SK-MEL-5 (cell line): ENCODE measurements around the gene CORO2B. TPM values are rescaled to one million over a fixed set of nuclear protein-coding genes. Genes with fewer than 3 reads are reported as not detected.

Source experiments
- DNase-seq: peaks from one replicate; pipeline ENCODE4 v3.0.0-alpha.2; 2016; ENCODE audit warnings: low read depth, low spot score
- in situ Hi-C: cut with HindIII; loops from 2 replicates; pipeline ENCODE4 v1.10.0; 2016; ENCODE audit warnings: low sequenced_read_pairs, high pct_unique_total_duplicates, low pct_unique_long_range_greater_than_20kb
- total RNA-seq: library from RNA; depleted of rRNA; stranded (reverse); fragments of >200 nt; shearing (Covaris generic); gene quantifications from 2 replicates; pipeline ENCODE4 v1.2.3, GENCODE V29; 2014

Gene CORO2B
- total RNA-seq, 1 experiment from 2014 or later = 0.13 TPM

DNA sequence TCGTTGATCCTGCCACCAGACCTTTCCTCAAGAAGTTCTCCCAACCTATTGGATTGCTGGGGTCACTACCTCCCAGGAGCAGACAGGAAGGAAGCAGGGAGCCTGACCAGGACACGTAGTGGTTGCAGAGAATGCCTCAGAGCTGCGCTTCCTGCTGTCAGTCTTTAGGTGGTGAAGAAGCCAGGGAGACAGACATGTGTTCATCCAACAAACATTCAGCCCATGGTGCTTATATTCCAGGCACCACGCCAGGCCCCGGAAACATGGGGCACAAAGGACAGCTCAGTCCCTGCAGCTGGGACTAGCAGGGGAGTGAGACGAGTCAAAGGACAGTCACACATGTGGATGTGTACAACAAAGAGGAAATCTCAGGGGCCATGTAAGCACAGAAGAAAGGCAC, 26.0 kb upstream of the CORO2B start:
- in situ Hi-C loops = no loop called here
- no peak for DNase-seq

DNA sequence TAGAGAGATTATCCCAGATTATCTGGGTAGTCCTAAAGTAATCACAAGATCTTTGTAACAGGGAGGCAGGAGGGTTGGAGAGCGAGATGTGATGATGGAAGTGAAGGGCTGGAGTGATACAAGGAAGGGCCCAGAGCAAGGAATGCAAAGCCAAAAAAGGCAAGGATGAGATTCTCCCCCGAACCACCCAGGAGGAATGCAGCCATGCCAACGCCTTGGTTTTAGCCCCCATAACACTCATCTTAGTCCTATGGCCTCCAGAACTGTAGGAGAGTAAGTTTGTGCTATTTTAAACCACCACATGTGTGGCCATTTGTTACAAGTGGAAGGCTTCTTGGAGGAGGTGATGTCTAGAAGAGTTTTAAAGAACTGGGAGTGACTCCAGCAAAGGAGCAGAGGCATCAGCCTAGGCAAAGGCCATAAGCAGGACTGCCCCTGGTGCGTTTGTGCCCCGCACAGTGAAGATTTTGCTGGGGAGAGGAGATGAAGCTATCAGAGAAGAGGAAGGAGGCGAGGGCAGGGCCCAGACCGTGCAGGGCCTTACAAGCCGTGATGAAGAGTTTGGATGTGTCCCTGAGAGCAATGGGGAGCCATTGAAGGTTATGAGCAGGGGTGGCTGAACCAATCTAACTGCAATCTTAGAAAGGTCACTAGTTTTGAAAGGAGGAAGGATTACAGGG, 25.3 kb upstream of the CORO2B start:
- in situ Hi-C loops = no loop called here
- no peak for DNase-seq

- in situ Hi-C loops = no loop called here
- DNase-seq = peak; percentile 77
These were observed 24.6 kb upstream of the CORO2B start for GRCh38 chr15:68553994-68554720.

- DNase-seq = no peak
- in situ Hi-C loops = no loop called here
These were observed 23.8 kb upstream of the CORO2B start for GRCh38 chr15:68554721-68555678.

DNA sequence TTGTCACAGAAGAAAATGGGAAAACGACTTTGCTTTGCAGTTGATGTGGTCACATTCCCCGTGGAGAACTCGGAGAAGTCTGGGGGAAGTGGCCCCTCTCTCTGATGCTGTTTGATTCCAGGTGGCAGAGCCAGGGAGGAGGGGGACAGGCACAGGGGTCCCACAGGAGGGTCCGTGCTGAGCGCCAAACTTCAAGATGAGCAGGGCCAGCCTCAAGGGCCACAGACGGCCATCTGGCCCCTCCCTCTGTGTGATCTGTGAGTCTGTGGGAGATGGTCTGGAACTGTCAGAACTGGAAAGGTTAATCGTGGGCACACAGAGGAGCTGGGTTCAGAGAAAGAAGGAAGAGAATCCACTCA, 23.1 kb upstream of the CORO2B start:
- in situ Hi-C loops = no loop called here

DNA sequence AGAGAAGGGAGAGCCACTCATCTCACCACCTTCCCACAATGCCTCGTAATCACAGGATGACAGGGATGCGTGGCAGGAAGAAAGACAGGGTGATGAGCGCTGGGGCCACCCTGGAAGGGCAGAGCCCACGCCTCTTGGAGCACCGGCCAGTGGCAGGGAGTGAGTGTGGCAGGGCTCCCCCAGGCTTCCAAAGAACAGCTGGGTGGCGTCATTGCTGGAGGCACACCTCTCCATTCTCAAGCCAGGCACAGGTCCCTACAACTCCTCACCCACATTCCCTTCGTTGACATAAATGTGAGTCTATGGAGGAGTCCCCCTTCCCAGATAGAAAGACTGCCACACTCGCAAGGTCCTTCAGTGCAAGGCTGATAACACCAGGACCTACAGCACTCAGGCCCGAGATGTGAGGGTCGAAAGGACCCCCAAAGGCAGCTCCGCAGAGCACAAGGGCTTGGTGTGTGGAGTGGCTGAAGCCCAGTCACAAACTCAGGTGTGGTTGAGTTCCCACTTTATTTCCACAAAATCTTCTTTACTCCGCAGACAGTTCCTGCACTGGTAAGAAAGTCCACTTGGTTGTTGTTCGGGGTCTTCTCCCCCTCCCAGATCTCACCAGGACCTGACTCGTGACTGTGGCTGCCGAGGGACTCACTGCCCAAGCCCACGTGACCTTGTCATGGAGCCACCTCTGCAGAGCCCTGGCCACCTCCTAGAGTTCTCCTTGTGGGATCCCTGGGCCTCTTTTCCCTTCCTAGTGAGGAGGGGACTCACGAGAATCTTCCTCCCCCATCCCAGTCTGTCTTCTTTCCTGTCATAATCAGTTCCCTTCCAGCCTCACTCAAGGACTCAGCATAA, 22.4 kb upstream of the CORO2B start:
- in situ Hi-C loops = no loop called here
- no peak for DNase-seq

More for the DNA sequence above, 23.1 kb upstream of the CORO2B start:
- no peak for DNase-seq

- in situ Hi-C loops = no loop called here
- DNase-seq = no peak
These were observed 21.1 kb upstream of the CORO2B start for GRCh38 chr15:68557469-68558317.

DNA sequence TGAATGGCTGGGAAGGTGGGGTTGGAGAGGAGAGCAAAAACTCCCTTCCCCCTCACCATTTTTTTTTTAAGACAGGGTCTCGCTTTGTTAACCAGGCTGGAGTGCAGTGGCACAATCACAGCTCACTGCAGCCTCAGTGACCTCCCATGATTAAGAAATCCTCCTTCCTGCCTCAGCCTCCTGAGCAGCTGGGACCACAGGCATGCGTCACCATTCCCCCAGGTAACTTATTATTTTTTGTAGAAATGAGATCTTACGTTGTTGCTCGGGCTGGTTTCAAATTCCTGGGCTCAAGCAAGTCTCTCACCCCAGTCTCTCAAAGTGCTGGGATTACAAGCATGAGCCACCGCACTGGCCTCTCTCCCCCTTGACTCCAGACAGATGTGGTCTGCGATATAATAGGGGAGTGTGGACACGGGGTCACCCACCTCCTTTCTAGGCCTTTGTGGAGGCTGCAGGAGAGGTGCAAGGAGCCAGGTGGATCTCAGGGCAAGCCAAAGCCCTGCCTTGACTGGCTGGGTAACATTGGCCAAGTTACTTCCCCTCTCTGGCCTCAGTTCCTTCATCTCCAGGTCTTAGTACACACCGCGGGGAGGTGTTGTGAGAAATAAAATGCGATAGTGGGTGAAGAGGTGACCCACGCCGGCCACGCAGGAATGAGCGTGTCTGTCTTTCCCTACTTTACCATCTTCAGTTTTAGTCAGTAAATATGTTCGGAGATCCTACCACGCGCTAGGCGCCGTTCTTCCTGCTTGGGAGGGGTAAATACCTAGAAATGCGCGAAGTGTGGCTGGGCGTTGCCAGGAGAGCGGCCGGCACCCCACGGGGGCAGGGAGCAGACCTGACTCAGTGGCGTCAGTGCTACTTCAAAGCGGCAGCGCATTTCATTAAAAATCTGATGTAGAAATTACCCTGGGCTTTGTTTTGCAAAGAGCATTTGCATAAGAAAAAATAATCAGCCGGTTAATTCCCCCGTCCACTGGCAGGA, 20.2 kb upstream of the CORO2B start:
- in situ Hi-C loops = no loop called here
- DNase-seq = no peak

DNA sequence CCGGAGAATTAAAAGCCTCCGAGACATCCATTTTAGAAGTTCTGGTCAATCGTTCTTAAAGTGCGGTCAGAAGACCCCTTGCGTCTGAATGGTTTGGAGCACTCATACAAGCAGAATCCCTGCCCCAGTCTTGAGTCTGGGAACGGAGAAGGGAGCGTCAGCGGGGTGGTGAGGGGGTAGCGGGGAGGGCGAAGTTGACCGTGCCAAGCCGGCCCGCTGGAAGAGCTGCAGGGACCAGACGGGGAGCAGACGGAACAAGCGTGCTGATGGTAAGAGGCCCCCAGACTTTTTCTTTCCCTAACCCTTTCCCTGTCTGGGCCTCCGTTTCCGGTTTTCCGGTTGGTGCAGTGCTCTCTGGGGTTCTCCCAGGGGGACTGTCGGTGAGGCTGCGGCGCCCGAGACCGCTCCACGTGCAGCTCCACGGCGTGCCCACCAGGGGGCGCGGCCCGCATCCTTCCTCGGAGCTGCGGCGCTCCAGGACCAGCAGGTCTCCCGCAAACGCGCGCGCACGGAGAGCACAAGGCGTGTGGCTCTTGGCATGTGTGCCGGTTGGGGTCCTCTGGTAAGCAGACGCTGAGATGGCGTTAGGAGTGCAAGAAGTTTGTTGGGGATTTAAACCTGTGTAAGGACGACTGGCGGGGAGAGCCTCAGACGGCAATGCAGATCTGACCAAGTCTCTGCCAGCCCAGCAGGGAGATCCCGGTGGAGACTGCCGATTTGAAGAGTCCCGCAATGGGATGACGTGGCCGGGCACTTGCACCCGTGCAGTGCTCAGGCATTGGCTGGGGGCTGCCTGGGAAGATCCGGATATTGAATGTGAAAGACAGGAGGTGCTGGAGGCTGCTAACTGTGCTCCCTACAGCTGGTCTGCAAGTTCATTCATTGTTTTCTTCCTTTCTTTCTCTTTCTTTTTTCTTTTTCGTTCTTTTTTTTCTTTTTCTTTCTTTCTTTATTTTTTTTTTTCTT, 19.2 kb upstream of the CORO2B start:
- peak; percentile 70 for DNase-seq
- in situ Hi-C loops = no loop called here

DNA sequence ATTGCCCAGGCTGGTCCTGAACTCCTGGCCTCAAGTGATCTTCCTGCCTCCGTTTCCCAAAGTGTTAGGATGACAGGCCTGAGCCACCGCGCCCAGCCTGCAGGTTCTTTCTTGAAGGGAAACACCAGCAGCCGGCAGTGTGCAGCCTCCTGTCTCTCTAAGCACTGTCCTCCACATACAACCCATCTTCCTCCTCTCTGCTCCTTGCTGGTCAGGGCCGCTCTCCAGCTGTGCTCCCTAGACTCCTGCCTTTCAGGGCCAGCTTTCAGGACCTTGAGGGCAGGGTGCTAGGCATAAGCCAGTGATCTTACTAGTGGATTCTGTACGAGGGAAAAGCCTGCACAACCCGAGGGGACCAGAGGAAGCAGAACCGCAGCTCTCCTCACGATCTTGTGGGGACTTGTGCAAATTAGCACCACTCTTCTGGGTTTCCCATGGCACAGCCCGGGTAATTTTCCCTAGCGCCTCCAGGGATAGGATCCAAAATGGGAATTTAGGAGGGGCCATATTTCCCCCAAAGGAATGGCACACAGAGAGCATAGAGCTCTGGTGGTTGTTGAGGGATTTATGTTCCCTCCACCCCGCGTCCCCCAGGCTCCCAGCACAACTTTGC, 18.2 kb upstream of the CORO2B start:
- in situ Hi-C loops = no loop called here
- DNase-seq = no peak

- DNase-seq = no peak
- in situ Hi-C loops = no loop called here
These were observed 17.5 kb upstream of the CORO2B start for GRCh38 chr15:68561171-68561900.

DNA sequence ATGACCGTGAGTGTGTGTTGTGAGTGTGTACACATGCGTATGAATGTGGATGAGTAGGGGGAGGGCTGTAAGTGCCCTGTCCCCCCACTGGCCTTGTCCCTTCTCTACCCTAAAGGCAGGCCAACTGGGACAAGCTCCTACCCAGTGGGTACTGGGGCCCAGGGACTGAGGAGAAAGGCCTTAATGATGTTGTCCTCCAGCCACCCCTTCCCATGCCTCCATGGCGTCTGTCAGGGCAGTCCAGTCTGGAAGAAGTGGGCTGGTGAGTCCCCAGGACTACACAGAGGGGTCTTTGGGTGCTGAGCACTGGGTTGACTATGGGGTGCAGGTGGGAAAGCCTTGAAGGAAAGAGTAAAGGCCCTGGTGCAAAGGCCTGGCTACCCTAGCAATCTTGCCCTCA, 16.9 kb upstream of the CORO2B start:
- DNase-seq = no peak
- in situ Hi-C loops = no loop called here

GRCh38 chr15:68564173-68564572, 14.6 kb upstream of the CORO2B start:
- in situ Hi-C loops = no loop called here
- no peak for DNase-seq

DNA sequence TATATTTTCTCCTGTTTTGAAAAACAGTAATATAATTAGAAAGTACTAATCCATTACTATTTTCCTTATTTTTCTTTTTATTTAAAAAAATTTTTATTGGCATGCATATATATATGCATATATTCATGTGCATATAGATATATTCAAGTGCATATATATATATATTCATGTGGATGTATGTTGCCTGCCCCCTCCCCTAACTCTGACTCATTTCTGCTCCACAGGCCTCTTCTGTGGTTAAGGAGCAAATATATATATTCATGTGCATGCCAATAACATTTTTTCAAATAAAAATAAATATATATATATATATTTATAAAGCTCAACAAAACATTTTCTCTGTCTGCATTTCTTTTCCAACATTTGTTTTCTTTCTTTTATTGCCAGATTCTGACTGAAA, 13.6 kb upstream of the CORO2B start:
- no peak for DNase-seq
- in situ Hi-C loops = no loop called here
